ENCODE results near the gene ZMYND8.

The ZMYND8 gene

GRCh38 chr20:47253872-47254271, 102.6 kb downstream of the ZMYND8 start (continued):
- no peak for TF ChIP-seq SP7 (tag by site-specific recombination; IDR thresholded peaks at IDR 0.05)
- no peak for TF ChIP-seq ZNF202 (tag by site-specific recombination; IDR thresholded peaks at IDR 0.05; ENCODE audit: borderline replicate concordance)
- no peak for TF ChIP-seq ZNF677 (tag by site-specific recombination; IDR thresholded peaks at IDR 0.05)
- no peak for TF ChIP-seq PATZ1 (tag by site-specific recombination; IDR thresholded peaks at IDR 0.05)
- TF ChIP-seq YY2 (tag by site-specific recombination; IDR thresholded peaks at IDR 0.05): no peak
- TF ChIP-seq GFI1B (tag by site-specific recombination; IDR thresholded peaks at IDR 0.05): no peak
- TF ChIP-seq WT1 (tag by site-specific recombination; IDR thresholded peaks at IDR 0.05): no peak
- TF ChIP-seq ZNF274 (IDR thresholded peaks at IDR 0.05; ENCODE audit: low read length): no peak
- TF ChIP-seq ZNF274 (tag by site-specific recombination; IDR thresholded peaks at IDR 0.05; ENCODE audit: borderline replicate concordance): no peak

GRCh38 chr20:47252879-47253307, 103.6 kb downstream of the ZMYND8 start:
- ChIA-PET CTCF (no interaction called here), POLR2A (no interaction called here)
- Histone ChIP-seq H3K4me1 (ENCODE audit: control insufficient read depth, insufficient read depth, low read length) (no peaks in the 10 kb centered on the region), H3K9me3 (ENCODE audit: control insufficient read depth, insufficient read depth, low read depth, low read length) (no peaks in the 10 kb centered on the region), H3K27ac (ENCODE audit: extremely low read depth, low read depth, low read length) (no peak overlapping the region), H3K4me3 (ENCODE audit: low read depth, low read length) (no peak overlapping the region), H3K36me3 (ENCODE audit: control insufficient read depth in 2 of 2, insufficient read depth in 1 of 2, low read length in 2 of 2) (peaks cover 13 to 55% of the 10 kb centered on the region in 2 experiments; a peak in 2 of 3 replicates)
- TF ChIP-seq ZNF202 (tag by site-specific recombination; IDR thresholded peaks at IDR 0.05; ENCODE audit: borderline replicate concordance) (no peak), ZNF24 (tag by site-specific recombination; IDR thresholded peaks at IDR 0.05) (no peak), ZNF148 (tag by site-specific recombination; IDR thresholded peaks at IDR 0.05; ENCODE audit: borderline replicate concordance) (no peak), KLF8 (tag by site-specific recombination; IDR thresholded peaks at IDR 0.05) (no peak), ATF2 (tag by site-specific recombination; IDR thresholded peaks at IDR 0.05; ENCODE audit: low read depth) (no peak), TRIM28 (IDR thresholded peaks at IDR 0.05; ENCODE audit: borderline replicate concordance, low read length) (no peak)

GRCh38 chr20:47251154-47252020, 105.1 kb downstream of the ZMYND8 start:
- no peak overlapping the region for H3K4me3 ChIP-seq (ENCODE audit: low read depth, low read length)
- peaks cover 13 to 70% of the 10 kb centered on the region in 2 experiments; a peak in 2 of 3 replicates for H3K36me3 ChIP-seq (ENCODE audit: control insufficient read depth in 2 of 2, insufficient read depth in 1 of 2, low read length in 2 of 2)
- no peak overlapping the region for H3K27ac ChIP-seq (ENCODE audit: extremely low read depth, low read depth, low read length)
- no peaks in the 10 kb centered on the region for H3K4me1 ChIP-seq (ENCODE audit: control insufficient read depth, insufficient read depth, low read length)
- TF ChIP-seq ZNF121 (tag by site-specific recombination; IDR thresholded peaks at IDR 0.05) (peak; percentile 42; the same call in 1 of the 2 replicates), ZBTB26 (tag by site-specific recombination; optimal IDR thresholded peaks at IDR 0.05) (no peak)
- no peaks in the 10 kb centered on the region for H3K9me3 ChIP-seq (ENCODE audit: control insufficient read depth, insufficient read depth, low read depth, low read length)
- CTCF ChIA-PET: interaction anchor here (1.5 kb wide), 1 partner anchor 21 kb away, joined by 5 read pairs; no protein-coding TSS in a partner anchor
- POLR2A ChIA-PET: no interaction called here

Measured in HEK293 (cell line).